ENCODE data around the gene ENOX1.

- TF ChIP-seq CTCF (IDR thresholded peaks at IDR 0.05; ENCODE audit: low read depth, low read length) (no peak), EZH2phosphoT487 (IDR thresholded peaks at IDR 0.05; ENCODE audit: low read depth) (no peak)
Observed at GRCh38 chr13:43309311-43309710, 477.5 kb downstream of the ENOX1 start.
